ENCODE data around the gene GPR161. TPM values are rescaled to one million over a fixed set of nuclear protein-coding genes. Genes with fewer than 3 reads are reported as not detected.

GPR161 gene
- total RNA-seq, 1 experiment from 2014 or later, result 2.4 TPM

DNA sequence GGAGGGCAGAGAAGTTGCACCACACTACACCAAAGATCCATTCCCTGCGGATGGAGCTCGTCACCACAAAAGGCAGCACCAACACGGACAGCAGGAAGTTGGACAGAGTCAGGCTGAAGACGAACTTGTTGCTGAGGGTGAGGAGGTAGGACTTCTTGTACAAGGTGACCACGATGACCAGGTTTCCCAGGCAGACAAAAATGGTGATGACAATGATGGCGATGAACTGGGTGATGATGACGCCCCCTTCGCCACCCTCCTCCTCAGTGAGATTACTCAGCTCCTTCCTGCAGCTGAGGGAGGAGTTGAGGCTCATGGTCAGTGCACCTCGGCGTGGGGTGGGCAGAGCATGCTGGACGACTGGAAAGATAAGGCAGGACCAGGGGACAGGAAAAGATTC, 32.2 kb downstream of the GPR161 start:
- intact Hi-C loops (cut with micrococcal nuclease; ENCODE audit: unreplicated experiment), result no loop called here
- TF ChIP-seq POLR2AphosphoS5 (IDR thresholded peaks at IDR 0.05; ENCODE audit: low read depth, low read length), result no peak
- TF ChIP-seq, protein P1, sequence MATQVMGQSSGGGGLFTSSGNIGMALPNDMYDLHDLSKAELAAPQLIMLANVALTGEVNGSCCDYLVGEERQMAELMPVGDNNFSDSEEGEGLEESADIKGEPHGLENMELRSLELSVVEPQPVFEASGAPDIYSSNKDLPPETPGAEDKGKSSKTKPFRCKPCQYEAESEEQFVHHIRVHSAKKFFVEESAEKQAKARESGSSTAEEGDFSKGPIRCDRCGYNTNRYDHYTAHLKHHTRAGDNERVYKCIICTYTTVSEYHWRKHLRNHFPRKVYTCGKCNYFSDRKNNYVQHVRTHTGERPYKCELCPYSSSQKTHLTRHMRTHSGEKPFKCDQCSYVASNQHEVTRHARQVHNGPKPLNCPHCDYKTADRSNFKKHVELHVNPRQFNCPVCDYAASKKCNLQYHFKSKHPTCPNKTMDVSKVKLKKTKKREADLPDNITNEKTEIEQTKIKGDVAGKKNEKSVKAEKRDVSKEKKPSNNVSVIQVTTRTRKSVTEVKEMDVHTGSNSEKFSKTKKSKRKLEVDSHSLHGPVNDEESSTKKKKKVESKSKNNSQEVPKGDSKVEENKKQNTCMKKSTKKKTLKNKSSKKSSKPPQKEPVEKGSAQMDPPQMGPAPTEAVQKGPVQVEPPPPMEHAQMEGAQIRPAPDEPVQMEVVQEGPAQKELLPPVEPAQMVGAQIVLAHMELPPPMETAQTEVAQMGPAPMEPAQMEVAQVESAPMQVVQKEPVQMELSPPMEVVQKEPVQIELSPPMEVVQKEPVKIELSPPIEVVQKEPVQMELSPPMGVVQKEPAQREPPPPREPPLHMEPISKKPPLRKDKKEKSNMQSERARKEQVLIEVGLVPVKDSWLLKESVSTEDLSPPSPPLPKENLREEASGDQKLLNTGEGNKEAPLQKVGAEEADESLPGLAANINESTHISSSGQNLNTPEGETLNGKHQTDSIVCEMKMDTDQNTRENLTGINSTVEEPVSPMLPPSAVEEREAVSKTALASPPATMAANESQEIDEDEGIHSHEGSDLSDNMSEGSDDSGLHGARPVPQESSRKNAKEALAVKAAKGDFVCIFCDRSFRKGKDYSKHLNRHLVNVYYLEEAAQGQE (IDR thresholded peaks at IDR 0.05; ENCODE audit: insufficient read depth in 1 of 2, low read depth in 2 of 2, low read length in 1 of 2), result no peak
- no peaks in the 10 kb centered on the region for H3K36me3 ChIP-seq (ENCODE audit: control insufficient read depth, insufficient read depth, low read length)
- no peak overlapping the region for H3K27ac ChIP-seq (ENCODE audit: low read length)
- no peaks in the 10 kb centered on the region for H3K4me1 ChIP-seq (ENCODE audit: control insufficient read depth, insufficient read depth, low read length)
- in situ Hi-C loops (cut with HindIII; ENCODE audit: low pct_unique_long_range_greater_than_20kb, low sequenced_read_pairs), result no loop called here
- ChIA-PET POLR2A (no interaction called here), CTCF (interaction anchor here (0.5 kb wide), 1 partner anchor 1042 kb away, joined by 8 read pairs; no protein-coding TSS in a partner anchor)
- BruUV-seq (replicated peaks), result no TSS peak
- no peak overlapping the region for H3K4me3 ChIP-seq (ENCODE audit: low read depth in 2 of 2, low read length in 2 of 2)
- H3K27me3 ChIP-seq (ENCODE audit: control insufficient read depth, insufficient read depth, low read length), result 0 out of 2 replicates have a peak, but pooled peaks cover 2% of the 10 kb centered on the region
- no peak for DNase-seq (ENCODE audit: low read depth, low spot score)
- no peak for ATAC-seq
- no peaks in the 10 kb centered on the region for H3K9me3 ChIP-seq (ENCODE audit: control insufficient read depth, insufficient read depth, low read depth, low read length)

DNA sequence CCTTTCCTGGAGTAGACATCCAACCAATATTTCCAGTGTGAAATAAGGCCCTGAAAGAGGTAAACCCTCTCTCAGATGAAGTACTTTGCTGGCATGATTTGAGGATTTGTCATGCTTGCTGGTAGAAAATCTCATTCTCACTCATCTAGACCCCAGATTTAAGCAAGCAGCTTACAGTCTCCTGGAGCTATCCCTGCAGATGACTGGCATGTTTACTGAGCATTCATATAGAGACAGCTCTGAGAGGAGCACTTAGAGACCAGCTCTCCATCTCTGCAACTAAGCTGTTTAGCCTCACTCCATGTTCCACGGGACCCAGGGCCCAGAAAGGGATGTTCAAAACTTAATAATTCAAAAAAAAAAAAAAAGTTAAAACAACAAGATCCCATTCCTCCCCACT, 34.2 kb downstream of the GPR161 start:
- no peak overlapping the region for H3K4me3 ChIP-seq (ENCODE audit: low read depth in 2 of 2, low read length in 2 of 2)
- H3K4me1 ChIP-seq (ENCODE audit: control insufficient read depth, insufficient read depth, low read length), result no peaks in the 10 kb centered on the region
- in situ Hi-C loops (cut with HindIII; ENCODE audit: low pct_unique_long_range_greater_than_20kb, low sequenced_read_pairs) (no loop called here), intact Hi-C loops (cut with micrococcal nuclease; ENCODE audit: unreplicated experiment) (no loop called here)
- no peak overlapping the region for H3K27ac ChIP-seq (ENCODE audit: low read length)
- H3K27me3 ChIP-seq (ENCODE audit: control insufficient read depth, insufficient read depth, low read length), result 0 out of 2 replicates have a peak, but pooled peaks cover 2% of the 10 kb centered on the region
- TF ChIP-seq, protein P2, sequence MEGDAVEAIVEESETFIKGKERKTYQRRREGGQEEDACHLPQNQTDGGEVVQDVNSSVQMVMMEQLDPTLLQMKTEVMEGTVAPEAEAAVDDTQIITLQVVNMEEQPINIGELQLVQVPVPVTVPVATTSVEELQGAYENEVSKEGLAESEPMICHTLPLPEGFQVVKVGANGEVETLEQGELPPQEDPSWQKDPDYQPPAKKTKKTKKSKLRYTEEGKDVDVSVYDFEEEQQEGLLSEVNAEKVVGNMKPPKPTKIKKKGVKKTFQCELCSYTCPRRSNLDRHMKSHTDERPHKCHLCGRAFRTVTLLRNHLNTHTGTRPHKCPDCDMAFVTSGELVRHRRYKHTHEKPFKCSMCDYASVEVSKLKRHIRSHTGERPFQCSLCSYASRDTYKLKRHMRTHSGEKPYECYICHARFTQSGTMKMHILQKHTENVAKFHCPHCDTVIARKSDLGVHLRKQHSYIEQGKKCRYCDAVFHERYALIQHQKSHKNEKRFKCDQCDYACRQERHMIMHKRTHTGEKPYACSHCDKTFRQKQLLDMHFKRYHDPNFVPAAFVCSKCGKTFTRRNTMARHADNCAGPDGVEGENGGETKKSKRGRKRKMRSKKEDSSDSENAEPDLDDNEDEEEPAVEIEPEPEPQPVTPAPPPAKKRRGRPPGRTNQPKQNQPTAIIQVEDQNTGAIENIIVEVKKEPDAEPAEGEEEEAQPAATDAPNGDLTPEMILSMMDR (IDR thresholded peaks at IDR 0.05), result no peak
- TF ChIP-seq SIN3A (IDR thresholded peaks at IDR 0.05; ENCODE audit: borderline replicate concordance, insufficient read depth, low read depth, low read length) (no peak), POLR2AphosphoS5 (IDR thresholded peaks at IDR 0.05; ENCODE audit: low read depth, low read length) (no peak), TCF7L2 (IDR thresholded peaks at IDR 0.05; ENCODE audit: low read depth, low read length) (no peak)
- TF ChIP-seq, protein P1 (IDR thresholded peaks at IDR 0.05; ENCODE audit: insufficient read depth in 1 of 2, low read depth in 2 of 2, low read length in 1 of 2), result no peak
- no peak for DNase-seq (ENCODE audit: low read depth, low spot score)
- ChIA-PET CTCF (no interaction called here), POLR2A (no interaction called here)
- no peaks in the 10 kb centered on the region for H3K36me3 ChIP-seq (ENCODE audit: control insufficient read depth, insufficient read depth, low read length)
- no TSS peak for BruUV-seq (replicated peaks)
- H3K9me3 ChIP-seq (ENCODE audit: control insufficient read depth, insufficient read depth, low read depth, low read length), result no peaks in the 10 kb centered on the region
- no peak for ATAC-seq
